HG03108 (cell line): ENCODE results near the gene ZC3H12C.
"Not testable (repeated sequence)": the region's sequence is repeated elsewhere in the genome, so short reads cannot be mapped to it uniquely, and the experiment has no call there.

Source experiments
- ATAC-seq: cut with Tn5 transposase; IDR thresholded peaks from one replicate; pipeline ENCODE4 v1.9.1; 2021; ENCODE audit warnings: moderate library complexity; ENCODE audit not compliant: unreplicated experiment

Gene ZC3H12C

GRCh38 chr11:110176366-110177085 lies 83.3 kb downstream of the ZC3H12C start:
- ATAC-seq: no peak

- no peak for ATAC-seq
These were observed 83.9 kb downstream of the ZC3H12C start for GRCh38 chr11:110177086-110177456.

- no peak for ATAC-seq
These were observed 85.9 kb downstream of the ZC3H12C start for GRCh38 chr11:110179064-110179463.

- no peak for ATAC-seq
These were observed 89.7 kb downstream of the ZC3H12C start for GRCh38 chr11:110182886-110183285.

GRCh38 chr11:110184456-110184855 lies 91.3 kb downstream of the ZC3H12C start:
- ATAC-seq: no peak

GRCh38 chr11:110185121-110185591 lies 92.0 kb downstream of the ZC3H12C start:
- no peak for ATAC-seq

GRCh38 chr11:110185599-110185998 lies 92.4 kb downstream of the ZC3H12C start:
- no peak for ATAC-seq

GRCh38 chr11:110186456-110186855 lies 93.3 kb downstream of the ZC3H12C start:
- ATAC-seq: no peak

GRCh38 chr11:110186867-110187266 lies 93.7 kb downstream of the ZC3H12C start:
- no peak for ATAC-seq

- no peak for ATAC-seq
These were observed 94.5 kb downstream of the ZC3H12C start for GRCh38 chr11:110187731-110188130.

- ATAC-seq: no peak
These were observed 97.7 kb downstream of the ZC3H12C start for GRCh38 chr11:110190885-110191284.

GRCh38 chr11:110192604-110193282 lies 99.6 kb downstream of the ZC3H12C start:
- peak; percentile 76 for ATAC-seq

- not testable (repeated sequence) for ATAC-seq
These were observed 101.1 kb downstream of the ZC3H12C start for GRCh38 chr11:110194211-110194766.

GRCh38 chr11:110196241-110196754 lies 103.1 kb downstream of the ZC3H12C start:
- ATAC-seq: no peak

- ATAC-seq: no peak
These were observed 103.8 kb downstream of the ZC3H12C start for GRCh38 chr11:110196884-110197420.

GRCh38 chr11:110198031-110198729 lies 105.0 kb downstream of the ZC3H12C start:
- no peak for ATAC-seq

GRCh38 chr11:110199184-110199981 lies 106.2 kb downstream of the ZC3H12C start:
- no peak for ATAC-seq

GRCh38 chr11:110200241-110200640 lies 107.0 kb downstream of the ZC3H12C start:
- no peak for ATAC-seq

GRCh38 chr11:110200836-110201235 lies 107.6 kb downstream of the ZC3H12C start:
- no peak for ATAC-seq

GRCh38 chr11:110207123-110207522 lies 113.9 kb downstream of the ZC3H12C start:
- ATAC-seq: no peak
